GM21786 (cell line): ENCODE measurements around the gene ELMO1.

Experiments
- ATAC-seq: cut with Tn5 transposase; IDR thresholded peaks from one replicate; pipeline ENCODE4 v1.9.1; 2021; ENCODE audit not compliant: unreplicated experiment

Gene ELMO1

DNA sequence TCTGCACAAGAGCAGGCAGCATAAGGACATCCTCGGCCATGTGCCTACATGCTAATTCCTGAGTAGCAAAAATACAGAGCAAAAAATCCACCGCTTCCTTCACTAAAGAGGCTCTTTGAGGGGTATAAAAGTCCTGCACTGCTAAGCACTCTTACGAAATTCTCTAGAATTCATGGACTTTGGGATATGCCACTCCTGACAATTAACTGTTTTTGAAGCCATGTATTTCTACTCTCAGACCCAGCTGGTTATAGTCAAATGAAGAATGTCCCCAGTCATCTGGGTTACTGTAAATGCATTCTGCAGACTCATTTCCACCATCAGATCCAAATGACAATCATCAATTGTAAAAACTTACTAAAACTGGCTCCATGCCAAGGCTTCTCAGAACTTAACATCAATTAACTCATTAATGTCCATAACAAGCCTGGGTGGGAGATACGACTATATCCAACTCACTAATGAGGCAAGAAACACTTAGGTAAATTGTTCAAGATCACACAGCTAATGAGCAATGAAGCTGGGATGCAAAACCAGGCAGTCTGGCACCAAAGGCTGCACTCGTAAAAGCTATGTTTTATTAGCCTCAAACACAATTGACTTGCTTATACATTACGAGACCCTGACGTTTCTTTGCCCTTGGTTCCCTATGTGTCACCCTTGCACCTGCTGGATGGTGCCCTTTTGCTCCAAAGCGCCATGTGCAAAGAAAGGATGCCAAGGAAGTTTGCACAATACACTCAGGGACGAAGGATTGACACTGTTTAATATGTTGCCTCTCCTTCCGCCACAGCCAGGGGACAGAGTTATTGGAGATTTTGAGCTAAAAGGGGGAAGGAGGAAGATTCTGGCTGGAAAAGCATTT is 250.4 kb downstream of the ELMO1 start:
- ATAC-seq, result no peak

DNA sequence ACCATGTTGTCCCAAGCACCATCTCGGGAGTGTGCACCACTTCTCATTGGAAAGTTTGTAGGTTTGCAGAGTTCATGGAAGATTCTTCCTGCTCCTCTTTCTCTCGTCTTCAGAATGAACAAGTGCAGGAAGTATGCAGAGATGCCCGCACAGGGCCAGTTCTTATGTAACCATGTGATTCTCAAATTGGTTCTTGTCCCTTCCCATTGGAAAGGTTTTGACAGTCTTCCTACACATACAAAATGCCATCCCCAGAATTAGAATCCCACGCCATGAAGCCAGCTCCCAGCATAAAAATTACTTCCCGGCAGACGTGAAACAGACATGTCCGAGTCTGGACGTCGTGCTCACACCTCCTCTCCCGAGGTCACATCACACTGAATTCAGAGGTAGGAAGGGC is 251.6 kb downstream of the ELMO1 start:
- no peak for ATAC-seq

DNA sequence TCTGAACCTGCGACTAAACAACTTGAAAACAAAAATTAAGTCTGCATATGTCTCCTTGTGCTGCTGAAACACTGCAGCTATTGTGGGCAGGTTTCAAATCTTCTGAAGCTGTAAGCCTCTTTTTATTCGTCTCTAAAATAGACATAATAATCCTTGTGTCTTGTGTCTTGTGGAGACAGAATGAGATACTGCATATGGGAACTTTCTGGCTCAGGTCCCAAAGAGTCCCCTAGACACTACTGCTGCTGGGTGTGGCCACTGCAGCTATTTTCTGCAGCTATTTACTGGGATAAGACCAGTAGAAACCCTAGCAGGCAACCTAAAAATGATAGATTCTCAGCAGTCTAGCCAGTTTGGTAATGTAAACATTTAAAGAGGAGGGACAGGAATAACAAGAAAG is 252.0 kb downstream of the ELMO1 start:
- ATAC-seq, result no peak

DNA sequence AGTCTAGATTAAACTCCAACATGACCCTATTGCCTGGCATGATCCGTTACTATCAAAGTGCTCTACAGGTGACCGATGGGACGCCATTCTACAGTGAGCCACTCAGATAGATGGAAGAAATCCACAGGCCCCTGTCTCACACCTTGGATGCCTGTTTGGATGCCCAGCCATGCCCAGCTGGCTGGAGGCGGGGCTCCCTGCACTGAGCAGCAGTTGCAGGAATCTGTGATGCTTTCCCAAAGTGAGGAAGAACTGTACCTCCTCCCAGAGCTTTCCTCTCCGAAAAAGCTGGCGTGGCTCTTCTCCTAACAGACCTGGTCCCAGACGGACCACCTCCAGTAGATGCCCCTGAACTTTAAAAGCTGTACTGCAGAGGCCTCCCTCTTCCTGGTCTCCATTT is 253.3 kb downstream of the ELMO1 start:
- ATAC-seq, result no peak

DNA sequence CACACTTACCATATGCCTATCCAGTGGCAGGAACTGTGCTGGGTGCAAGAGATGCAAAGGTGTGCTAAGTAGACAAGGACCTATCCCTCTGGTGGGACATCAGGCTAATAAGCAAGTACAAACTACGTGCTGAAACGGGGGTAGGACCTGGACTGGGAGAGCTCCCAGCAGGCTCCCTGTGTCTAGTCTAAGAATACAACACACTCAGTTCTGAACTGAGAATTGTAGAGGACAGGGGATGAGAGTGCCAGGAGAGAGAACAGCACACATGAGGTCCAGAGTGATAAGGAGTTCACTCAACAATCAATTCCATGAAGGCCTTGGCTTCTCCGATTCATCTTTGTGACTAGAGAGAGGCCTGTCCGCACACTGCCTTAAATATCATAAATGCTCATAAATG is 253.7 kb downstream of the ELMO1 start:
- no peak for ATAC-seq

DNA sequence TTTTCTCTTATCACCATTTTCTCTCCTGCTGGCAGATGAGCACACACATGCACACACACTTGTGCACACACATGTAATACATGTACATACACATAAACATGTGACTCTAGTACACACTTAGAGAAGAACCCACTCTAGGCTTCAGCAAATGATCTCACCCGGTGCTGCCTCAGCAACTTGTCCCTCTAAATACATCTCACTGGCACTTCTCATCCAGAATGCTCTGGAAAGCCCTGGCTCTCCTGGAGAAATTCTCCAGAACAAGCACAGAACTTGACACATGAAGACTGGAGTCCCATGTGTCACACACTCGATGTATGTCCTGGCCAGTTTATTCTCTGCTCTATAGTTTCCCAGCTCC is 254.9 kb downstream of the ELMO1 start:
- no peak for ATAC-seq

DNA sequence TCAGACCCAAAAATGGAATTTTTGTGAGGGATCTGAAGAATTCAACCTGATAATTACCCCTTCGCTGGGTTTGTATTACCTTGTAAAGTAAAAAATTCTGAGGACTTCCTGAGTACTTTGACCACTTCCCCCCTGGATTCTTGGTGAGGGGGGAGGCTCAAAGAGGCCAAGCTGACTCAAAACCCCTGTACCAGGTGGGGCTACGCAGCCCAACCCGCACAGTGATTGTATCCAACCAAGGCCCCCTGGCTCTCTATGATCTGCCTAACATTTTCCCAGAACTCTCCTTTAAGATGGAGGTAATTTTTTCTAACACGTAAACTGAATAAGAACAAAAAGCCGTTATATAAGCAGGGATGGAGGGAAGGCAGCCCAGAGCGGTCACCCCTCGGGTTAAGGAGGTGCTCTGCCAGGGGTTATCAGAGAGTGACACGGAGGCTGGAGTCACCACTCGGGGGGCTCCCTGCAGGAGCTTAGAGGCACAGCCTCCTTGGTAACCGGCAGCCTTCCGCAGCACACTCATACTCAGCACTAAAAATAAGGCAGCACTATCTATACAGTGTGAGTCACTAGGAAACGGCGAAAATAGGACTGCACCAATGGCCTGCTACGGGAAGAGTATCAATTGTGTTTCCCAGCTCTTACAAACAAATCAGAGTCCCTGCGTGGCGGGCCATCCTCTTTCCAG is 255.4 kb downstream of the ELMO1 start:
- no peak for ATAC-seq

DNA sequence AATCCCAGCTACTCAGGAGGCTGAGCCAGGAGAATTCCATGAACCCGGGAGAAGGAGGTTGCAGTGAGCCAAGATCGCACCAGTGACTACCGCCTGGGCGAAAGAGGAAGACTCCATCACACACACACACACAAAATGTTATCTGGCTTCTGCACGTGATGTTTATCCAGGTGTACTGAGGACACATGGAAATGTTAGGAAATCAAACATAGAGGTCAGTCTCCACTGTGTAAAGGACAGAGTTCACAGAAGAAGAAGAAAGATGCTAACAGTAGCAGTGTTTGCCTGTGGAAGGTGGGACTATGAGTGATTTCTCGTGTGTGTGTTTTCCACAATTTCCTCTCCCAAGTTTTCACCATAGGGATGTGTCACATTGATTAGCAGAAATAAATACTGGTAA is 256.9 kb downstream of the ELMO1 start:
- no peak for ATAC-seq

DNA sequence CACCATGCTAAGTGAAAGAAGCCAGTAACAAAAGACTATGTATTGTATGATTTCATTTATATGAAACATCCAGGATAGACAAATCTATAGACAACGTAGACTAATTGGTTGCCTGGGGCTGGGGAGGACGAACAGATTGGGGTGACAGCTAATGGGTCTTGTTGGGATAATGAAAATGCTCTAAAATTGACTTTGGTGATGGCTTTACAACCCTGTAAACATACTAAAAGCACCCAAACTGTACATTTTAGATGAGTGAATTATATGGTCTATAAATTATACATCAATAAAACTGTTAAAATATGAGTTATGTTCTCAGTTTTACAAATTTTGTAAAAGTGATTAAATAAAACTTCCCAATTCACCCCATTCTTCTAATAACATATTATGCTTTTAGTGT is 261.5 kb downstream of the ELMO1 start:
- no peak for ATAC-seq

DNA sequence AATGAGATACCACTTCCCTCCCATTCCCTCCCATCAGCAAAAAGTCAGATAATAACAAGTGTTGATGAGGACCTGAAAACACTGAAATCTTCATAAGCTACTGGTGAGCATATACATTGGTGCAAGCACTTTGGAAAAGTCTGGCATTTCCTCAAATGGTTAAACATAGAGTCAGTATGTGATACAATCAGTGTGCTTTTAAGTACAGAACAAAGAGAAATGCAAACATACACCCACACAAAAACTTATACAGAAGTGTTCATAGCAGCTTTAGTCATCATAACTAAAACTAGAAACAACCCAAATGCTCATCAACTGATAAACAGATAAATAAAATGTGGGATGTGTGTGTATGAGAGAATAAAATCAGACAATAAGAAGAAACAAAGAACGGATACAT is 261.9 kb downstream of the ELMO1 start:
- no peak for ATAC-seq

DNA sequence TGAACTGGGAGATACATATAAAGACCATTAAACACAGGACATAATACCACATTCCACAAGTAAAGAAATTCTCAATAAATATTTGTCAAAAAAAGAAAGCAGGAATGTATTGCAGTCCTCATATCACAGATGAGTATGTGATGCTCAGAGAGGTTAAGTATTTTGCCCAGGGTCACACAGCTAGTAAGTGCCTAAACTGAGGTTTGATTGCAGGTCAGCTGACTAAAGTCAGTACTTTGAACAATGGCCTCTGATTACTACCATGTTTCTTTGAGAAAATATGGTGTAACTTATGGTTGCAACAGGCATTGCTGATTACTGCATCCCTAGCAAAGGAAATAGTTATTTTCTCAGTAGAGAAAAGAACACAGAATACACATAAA is 267.1 kb downstream of the ELMO1 start:
- ATAC-seq, result no peak

DNA sequence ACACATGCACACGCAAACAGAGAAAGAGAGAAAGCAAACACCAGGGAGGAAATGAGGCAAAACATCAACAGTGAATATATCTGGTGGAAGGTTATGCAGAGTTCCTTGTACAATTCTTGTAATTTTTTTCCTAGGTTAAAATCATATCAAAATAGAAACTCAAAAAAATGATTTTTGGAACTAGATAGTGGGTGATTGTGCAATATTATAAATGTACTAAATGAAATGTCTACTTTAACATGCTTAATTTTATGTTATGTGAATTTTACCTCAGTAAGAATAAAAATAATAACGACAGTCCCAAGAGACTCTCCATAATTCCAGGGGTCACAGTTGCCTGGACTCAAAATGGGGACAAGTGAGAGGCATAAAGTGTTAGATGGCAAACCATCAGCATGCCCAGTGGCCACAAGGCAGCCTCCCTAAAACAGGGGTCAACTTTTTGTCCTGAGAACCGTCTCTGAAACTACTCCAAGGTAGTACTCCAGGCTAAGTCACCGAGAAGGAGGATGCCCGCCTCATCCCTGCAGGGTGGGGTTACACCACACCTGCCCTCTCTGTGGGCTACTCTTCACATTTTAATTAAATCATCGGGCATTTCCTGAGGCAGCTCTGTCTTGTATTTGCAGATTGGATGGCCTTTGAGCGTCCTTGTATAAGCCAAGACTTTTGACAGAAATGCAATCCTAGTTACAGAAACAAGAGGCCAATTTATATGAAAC is 267.7 kb downstream of the ELMO1 start:
- no peak for ATAC-seq

DNA sequence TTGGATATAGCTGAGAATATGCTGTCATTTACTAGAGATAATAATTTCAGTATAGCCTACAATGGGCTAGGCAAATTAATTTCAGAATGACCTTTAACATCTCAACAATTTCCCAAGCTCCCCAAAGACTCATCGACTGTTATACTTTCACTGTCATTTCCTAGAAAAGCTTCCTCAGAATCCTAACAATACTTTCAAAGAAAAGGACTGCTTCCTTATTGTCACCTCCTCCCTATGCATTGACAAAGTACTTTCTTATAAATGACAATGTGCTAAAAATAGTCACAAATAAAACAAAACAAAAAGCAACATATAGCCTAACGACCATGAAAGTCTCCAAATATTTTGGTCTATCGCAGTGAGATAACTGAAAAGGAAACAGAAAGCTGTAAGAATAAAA is 272.6 kb downstream of the ELMO1 start:
- no peak for ATAC-seq

DNA sequence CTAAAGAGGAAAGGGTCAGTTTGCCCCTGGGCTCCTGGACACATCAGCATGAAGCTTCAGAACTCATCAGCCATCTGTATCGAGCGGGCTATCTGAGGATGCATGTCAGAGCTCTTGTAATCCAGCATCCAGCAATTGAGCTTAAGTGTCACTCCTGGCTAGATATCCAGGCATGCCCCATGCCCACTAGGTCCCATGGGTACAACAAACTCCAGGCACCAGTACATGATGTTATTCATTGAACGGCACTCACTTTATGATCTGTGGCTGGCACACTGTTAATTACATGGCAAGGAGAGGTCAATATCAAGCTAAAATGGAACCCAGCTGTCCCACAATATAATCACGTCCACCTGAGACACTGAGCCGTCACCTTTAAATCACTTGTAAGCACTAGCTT is 274.2 kb downstream of the ELMO1 start:
- ATAC-seq, result no peak

DNA sequence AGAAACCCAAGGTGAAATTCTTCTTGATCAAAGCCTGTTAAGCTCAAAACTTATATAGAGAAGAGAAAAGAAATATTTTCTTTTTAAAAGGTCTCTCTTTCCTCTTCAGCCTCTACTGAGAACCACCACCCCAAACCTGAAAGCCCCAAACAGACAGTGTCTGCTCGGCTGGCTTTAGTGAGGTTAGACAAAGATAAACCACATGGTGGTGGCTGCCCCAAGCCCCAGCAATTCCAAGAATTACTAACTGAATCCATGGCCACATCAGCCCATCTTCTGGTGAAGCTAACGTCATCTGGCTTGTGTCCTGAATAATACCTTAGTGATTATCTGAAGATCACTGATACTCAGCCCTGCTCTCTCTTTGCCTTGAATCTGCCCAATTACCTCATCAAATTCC is 275.0 kb downstream of the ELMO1 start:
- ATAC-seq, result no peak

DNA sequence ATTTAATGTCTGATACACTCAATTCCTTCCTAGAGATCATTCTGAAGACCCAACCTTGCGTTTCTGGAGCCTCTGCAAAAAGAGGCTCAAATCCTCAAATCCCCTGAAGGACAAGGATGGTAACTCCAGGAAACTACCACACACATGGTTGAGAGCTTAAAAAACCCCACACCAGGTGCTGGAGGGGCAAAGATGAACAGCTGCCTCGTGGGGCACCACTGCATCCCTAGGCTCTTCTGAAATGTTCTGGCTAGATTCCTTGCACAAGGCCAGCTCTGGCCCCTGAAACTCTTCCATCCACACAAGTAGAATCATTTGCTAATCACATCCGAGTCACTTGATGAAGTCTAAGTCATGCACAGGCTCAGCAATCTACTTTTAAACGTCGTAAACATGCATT is 286.6 kb downstream of the ELMO1 start:
- ATAC-seq, result no peak

DNA sequence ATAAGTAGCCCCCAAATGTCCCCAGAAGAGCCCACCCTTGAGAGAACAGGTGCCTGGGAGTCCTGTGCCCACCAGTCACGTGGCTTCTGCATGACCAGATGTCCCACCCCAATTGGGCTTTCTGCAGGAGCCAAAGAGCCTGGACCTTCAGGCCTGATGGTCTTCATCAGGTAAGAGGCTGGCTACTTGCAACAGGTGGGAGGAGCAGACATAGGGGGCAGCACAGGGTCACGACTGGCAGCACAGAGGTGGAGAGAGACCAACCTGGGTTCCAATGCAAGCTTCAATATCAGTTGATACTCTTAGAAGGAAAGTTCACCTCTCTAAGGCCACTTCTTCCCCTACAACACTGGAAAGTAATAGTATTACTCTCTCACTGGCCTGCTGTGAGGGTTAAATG is 288.0 kb downstream of the ELMO1 start:
- ATAC-seq, result no peak

DNA sequence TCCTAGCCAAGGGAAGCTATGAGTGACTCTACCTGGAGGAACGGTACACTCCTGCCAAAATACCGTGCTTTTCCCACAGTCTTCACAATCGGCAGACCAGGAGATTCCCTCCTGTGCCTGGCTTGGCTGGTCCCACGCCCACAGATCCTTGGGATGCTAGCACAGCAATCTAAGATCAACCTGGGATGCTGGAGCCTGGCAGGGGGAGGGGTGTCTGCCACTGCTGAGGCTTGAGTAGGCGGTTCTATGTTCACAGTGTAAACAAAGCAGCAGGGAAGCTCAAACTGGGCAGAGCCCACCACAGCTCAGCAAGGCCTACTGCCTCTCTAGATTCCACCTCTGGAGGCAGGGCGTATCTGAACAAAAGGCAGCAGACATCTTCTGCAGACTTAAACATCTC is 295.3 kb downstream of the ELMO1 start:
- no peak for ATAC-seq

DNA sequence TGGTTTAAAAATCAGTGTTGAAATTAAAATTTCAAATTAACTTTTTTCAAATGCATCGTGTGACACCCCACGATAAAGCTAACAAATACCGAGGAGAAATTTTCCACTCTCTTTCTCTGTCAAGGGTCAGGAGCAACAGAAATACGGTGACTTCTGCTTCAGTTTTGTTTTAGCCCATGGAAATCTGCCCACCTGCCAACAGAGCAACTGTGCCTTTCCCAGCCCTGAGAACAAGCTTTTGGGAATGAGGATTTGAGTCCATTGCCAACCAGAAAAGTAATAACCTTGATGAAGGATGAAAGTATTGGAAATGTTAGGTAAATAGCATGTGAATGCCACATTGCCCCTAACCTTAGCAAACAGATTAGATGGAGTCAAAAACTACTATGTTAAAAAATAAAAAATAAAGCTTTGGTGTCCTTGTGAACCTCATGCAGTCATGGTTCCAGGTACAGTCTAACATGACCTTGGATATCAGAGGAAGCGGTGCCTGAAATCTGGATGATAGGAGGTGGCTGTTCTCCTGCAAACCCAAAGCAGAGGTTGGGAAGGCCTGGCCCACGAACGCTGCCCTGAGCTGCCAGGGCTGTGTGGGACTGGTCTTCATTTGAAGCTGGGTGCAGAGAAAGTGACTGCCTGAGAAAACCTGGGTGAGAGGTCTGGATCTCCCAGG is 296.8 kb downstream of the ELMO1 start:
- ATAC-seq, result no peak

DNA sequence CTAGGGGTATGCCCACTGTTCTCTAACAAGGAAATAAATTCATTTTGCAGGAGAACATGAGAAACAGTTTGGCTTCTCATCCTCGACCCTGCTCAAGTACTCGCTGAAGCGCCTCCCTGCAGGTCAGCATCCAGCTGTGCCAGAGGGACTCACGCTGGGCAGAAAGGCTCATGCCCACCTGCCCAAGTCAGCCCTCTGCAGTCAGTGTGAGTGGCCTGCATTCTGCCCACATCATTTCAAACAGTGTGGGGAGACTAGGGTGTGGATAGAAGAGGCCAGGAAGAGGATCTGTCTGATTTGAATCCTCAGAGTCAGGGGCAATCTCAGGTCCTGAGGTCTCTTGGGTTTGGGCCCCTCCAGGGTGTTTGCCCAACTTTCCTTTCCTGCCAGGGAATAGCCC is 297.8 kb downstream of the ELMO1 start:
- no peak for ATAC-seq

DNA sequence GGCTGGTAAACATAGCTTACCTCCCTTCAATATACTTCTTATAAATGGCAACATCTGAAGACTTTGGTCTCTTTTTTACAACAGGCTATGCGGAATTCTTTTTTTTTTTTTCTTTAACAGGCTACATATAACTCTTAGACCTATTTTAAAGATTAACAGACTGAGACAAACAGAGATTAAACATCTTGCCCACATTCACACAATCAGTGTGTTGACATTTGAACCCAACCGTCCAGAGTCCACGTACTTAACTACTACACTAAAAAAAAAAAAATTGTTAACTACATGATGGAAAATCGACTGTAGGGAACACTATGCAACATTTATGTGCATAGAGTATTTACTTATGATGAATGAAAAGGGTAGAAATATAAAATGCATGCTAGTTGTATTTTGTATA is 298.5 kb downstream of the ELMO1 start:
- ATAC-seq, result no peak

DNA sequence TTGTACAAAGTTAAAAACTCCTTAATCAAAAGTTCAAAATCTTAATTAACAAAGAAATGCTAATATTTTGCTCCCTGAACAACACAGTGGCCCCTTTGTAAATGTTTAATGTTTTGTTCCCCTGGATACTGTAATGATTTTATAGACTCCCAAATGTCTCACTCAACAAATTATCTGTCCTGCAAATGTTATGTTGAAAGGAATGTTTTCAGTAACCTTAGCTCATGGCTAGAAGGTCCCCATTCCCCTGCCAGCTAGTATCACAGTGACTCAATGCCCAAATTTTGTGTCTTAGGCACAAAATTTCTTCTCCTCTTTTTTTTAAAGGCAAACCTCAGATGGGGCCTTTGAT is 298.9 kb downstream of the ELMO1 start:
- no peak for ATAC-seq
